Activated CD8-positive, alpha-beta memory T cell treated with anti-CD3 and anti-CD28 coated beads, Interleukin-2, amount 50 U/mL, for 1 hour (primary cell): Measurements from ENCODE around the gene CDK2AP2.
"Not testable (repeated sequence)": the region's sequence is repeated elsewhere in the genome, so short reads cannot be mapped to it uniquely, and the experiment has no call there.

Source experiments
- DNase-seq: peaks from one replicate; pipeline ENCODE4 v3.0.0-alpha.2; 2020; ENCODE audit errors: extremely low read depth

CDK2AP2 gene

GRCh38 chr11:67466367-67466766, 41.6 kb downstream of the CDK2AP2 start:
- no peak for DNase-seq

GRCh38 chr11:67465530-67465929, 42.4 kb downstream of the CDK2AP2 start:
- not testable (repeated sequence) for DNase-seq

- no peak for DNase-seq
These were observed 42.8 kb downstream of the CDK2AP2 start for GRCh38 chr11:67465189-67465510.

GRCh38 chr11:67464411-67465188, 43.4 kb downstream of the CDK2AP2 start:
- DNase-seq, result peak; percentile 87

DNA sequence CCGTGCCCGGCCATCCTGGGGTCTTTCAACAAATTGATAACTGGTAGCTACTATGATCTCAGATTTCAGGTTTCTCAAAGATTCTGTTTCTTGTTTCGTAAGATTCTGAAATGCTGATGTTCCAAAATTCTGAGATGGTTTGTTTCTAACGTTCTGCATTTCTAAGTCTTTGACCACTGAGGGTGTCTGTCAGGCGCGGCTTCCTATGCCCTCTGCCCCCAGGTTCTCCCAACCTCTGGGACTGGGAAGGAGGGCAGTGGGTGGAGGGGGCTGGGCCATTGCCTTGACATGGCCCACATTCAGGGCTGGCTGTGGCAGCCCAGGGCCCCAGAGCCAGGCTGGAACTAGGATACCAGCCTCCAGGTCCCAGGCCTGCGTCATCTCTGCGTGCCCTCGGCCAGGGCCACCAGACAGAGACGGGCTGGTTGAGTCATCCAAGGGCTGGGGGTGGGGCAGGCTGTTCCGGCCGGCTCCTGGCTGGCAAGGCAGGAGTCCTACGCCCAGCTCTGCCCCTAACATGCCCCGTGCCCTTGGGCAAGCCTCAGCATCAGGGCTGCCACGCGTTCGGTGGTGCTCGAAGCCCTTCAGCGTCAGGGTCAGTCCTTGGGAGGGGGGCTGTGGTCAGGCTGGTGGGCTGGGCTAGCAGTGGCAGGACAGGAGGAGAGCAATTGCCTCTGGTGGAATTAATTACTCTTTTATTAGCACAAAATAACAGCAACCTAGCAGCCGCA, 44.1 kb downstream of the CDK2AP2 start:
- no peak for DNase-seq

- DNase-seq, result no peak
These were observed 44.8 kb downstream of the CDK2AP2 start for GRCh38 chr11:67463186-67463585.

GRCh38 chr11:67458266-67458665, 49.7 kb downstream of the CDK2AP2 start:
- DNase-seq, result no peak

DNA sequence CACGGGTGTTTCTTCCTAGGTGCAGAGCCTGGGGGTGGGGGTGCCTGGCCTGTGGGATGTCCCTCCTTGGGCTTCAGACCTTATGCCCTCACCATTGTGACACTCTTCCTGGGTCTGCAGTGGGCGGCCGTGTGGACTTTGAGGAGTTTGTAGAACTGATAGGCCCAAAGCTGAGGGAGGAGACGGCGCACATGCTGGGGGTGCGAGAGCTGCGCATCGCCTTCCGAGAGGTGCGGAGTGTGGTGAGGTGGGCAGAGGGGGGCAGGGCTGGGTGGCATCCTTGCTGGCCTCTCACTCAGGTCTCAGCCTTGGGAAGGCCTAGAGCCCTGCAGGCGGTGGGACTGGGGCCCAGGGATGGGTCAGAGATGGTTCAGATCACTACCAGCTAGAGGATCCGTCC, 50.5 kb downstream of the CDK2AP2 start:
- DNase-seq, result no peak
